Hematopoietic multipotent progenitor cell treated with erythropoietin and hydrocortisone succinate and interleukin-3 and kit ligand, for 6 days (in vitro differentiated cells): ENCODE measurements around the gene DVL1.

Source experiments
- DNase-seq: peaks from one replicate; pipeline ENCODE4 v3.0.0-alpha.2; 2015

DVL1 gene

DNA sequence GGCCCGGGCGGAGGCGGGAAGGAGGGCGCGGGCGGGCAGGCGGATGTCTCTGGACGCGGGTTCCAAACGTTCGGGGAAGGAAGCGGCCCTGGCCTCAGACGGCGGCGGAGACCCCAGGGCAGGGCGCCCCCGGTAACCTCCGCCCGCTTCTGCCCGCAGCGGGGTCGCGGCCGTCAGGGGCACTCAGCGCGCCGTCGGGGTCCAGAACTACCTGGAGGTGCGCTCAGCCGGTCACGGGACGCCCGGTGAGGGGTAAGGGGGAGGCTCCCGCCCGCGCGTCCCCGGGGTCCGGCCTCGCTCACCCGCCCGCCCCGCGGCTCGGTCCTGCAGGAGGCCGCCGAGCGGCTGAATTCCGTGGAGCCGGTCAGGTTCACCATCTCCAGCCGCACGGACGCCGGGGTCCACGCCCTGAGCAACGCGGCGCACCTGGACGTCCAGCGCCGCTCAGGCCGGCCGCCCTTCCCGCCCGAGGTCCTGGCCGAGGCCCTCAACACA, 40.4 kb downstream of the DVL1 start:
- no peak for DNase-seq

DNA sequence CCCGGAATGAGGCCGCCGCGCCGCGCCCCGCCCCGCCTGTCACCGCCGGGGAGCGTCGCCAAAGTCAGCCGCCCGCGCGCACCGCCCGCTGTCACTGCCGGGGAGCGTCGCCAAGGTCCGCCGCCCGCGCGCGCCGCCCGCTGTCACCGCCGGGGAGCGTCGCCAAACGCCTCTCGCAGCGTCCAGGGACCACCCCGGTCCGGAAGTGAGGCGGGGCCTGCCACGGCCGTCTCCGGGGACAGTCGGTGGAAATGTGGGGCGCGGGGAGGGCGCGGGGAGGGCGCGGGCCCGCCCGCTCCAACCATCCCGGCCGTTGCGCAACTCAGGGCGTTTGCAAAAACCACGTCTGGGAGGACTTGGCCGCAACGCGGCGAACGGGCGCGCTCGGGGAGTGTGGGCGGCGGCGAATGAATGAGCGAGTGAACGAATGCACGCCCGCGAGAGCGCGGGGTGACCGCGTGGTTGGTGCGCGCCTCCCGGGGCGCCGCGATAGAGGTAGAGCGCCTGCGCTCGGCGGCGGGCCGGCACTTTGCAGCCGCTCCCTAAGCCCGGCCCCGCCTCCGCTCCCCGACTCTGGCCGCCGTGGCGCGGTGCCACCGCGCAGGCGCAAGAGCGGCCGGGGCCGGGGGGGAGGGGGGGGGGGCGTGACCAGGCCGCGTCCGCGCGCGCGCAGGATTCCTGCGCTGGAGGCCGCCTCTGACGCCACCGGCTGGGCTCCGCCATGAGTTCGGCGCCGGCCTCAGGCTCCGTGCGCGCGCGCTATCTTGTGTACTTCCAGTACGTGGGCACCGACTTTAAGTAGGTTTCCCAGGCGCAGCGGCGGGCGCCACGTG, 41.1 kb downstream of the DVL1 start, which contains the start of the genes ACAP3 and PUSL1:
Gene ACAP3, minus strand, starts transcription at position 8 of the 833 bp plus-strand sequence. CDS start 115 bp downstream, outside the sequence.
Gene PUSL1, plus strand, starts transcription at position 675 of the 833 bp plus-strand sequence. Its CDS starts 47 bp downstream, at position 722.
- DNase-seq, result peak; percentile 96

DNA sequence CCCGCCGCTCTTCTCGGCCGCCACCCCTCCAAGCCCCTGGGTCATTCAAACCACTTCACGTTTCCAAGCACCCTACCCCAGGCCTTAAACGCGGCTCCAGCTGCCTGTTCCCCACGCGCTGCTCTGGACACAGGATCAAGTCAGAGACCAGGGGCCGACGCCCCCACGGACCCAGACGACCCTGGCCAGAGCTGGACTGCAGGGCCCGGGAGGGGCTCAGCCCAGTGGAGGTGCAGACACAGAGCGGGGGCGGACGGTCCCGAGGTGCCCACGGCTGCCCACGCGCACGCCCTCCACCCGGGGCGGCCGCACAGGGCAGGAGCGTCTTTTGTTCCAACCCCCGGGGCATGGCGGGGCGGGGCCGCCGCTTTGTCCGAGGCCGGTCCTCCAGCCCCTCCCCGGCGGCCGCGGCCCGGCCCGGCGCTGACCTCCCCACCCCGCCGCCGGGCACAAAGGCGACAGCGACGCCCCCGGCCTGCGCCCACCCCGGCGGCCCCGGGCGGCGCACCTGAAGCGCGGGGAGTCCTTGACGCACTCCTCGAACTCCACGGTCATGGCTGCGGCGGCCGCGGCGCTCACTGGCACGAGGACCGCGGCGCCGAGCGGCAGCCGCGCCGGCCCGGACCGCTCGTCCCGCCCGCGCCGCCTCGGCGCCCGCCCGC, 41.8 kb downstream of the DVL1 start:
- DNase-seq, result no peak

DNA sequence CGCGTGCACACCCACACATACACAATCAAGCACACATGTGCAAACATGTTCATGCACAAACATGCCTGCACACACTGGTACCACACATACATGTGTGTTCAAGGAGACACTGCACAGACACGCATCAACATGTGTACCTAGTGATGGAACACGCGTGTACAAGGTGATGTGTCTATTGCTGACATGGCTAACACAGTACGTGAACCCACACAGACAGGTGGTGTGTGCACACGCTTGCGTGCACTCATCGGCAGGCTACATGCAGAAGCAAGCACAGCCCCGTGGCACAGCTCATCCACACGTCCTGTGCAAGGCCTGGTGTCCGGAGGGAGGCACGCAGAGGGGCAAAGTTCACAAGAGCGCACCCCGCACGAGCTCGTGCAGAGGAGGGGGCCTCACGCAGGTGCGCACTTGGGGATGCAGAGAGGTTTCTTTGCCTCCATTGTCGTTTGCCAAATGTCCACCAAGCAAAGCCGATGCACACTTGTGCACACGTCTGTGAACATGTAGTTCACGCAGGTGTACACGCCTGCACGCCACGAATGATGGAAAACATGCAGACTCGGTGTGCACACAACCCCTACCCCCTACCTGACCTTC, 42.5 kb downstream of the DVL1 start:
- no peak for DNase-seq

DNA sequence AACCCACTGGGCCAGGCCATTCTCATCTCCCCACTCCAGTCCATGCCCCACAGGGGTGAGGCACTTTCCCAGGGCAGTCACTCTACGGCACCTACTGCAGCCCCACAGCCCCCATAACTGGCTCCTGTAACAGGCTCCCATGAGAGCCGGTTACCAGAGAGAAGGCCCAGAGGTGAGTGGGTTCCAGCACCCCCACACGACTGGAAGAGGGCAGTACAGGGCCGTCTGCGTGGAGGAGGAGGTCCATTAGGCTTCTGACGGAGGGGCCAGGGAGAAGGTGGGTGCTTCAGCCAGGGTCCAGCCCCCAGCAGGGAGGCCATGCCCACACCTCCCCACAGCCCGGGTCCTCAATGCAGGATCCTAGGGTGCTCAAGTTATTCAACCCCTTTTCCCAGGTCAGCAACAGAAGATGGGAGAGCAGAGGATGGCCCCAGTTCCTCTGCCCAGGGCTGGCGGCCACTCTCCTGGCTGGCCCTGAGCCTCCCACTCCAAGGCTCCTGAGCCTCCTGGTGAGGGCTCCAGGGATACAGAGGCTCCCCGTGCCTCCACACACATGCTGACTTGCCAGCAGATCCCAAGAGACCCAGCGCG, 43.1 kb downstream of the DVL1 start:
- peak; percentile 61 for DNase-seq

DNA sequence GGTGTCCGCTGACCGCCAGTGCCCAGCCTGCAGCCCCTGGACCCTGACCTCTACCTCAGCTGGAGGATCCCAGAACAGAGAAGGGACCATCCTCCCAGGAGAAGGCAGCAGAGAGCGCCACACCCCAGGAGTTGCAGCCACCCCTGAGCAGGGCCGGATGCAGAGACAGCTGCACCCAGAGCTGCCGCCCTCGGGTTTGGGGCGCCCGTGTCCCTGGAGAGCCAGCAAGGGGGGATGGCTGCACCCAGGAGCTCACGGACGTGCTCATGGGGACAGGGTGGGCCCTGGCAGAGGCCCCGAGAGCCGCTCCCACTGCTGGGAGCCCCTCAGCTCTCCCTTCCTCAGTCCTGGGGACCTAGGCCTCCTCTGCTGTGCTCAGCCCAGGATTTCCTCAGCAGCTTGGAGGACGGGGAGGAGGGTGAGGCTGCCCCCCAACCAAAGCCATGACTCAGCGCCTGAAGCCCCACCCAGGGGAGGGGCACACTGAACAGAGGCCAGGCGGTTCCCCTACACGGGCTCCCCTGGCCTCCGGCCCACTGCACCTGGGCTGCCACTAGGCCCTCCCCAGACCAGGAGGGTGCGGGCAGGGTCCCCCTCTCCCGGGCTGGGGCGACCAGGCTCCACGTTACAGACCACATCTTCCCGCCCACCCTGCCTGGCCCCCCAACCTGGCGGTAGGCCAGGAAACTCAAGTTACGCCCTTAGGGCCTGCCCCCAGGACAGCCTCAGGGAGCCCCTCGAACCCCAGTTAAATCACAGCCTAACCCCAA, 43.7 kb downstream of the DVL1 start:
- DNase-seq, result peak; percentile 93

DNA sequence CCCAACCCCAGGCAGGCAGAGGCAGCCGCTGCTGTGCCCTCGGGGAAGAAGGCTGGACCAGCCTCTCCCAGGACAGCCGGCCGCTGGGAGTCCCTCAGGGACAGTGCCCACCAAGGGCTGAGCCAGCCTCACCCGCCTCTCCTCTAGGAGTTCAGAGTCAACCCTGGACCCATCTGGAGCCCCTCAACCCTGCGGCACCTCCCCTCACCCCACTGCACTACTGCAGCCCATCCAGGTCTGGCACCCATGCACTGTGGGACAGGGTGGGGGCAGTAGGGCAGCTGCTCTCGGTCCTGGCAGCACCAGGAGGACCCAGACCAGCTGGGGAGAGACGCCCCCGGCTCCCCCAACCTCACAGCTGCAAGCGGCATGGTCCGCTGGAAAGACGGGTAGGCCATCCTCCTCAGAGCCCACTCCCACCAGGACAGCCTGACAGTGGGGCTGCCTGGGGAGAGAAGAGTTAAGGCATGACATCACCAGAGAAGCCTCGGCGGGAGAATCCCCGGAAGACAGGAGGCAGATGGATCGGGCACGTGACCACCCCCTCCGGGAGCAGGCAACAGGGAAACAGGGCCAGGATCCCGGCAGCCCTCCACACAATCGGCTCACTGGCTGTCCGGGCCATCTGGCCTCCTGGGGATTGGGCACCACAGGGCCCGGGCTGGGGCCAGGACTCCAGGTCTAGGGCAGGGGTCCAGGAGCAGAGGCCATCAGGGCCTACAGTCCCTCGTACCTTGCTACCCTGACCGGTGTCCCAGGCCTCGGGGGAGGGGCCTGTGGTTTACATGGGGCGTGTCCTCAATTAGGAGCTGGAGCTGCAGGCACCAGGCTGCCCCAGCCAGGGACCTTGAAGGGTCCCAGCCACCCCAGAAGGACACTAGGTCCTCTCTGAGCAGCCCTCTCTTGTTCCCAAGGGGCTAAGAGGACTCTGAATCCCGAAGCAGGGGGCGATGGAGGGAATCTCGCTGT, 44.6 kb downstream of the DVL1 start:
- DNase-seq, result peak; percentile 62

DNA sequence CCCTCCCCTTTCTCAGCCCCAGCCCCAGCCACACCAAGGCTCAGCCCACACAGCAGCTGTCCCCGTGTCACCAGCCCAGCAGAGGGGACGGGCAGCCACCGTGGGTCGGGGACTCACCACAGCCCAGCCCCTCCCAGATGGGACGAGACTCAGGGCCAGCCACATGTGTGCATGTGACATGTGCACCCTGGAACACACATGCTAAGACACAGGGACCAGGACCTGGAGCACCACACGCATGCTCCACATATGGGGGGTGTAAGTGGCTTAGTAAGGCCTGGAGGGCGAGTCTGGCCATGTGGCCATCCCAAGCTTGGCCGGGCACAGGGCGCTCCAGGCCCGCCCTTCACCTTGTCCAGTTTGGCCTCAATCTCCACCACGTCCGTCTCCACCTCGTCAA, 45.5 kb downstream of the DVL1 start:
- DNase-seq, result no peak

DNA sequence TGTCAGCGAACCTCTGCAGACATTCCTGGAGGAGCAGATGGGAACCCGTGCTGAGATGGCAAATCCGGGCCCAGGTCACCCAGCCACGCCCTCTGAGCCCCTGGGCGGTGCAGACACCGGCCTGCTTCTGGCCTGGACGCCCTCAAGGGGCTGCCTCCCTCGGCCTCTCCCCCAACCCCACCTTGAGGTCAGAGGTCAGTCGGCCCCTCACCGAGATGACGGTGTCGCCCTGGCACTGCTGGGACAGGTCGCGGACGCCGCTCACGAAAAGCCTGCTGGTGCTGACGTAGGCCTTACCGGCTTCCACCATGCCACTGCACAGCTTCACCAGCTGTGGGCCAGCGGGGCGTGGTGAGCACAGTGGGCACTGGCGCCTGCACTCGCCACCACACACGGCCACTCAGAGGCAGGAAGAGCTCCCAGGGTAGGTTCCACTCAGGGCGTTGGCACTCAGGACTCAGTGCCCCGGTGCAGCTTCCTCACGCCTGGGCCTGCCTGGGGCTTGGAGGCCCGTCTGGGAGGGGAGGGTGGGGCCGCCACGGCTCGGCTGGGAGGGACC, 46.2 kb downstream of the DVL1 start:
- peak; percentile 35 for DNase-seq

DNA sequence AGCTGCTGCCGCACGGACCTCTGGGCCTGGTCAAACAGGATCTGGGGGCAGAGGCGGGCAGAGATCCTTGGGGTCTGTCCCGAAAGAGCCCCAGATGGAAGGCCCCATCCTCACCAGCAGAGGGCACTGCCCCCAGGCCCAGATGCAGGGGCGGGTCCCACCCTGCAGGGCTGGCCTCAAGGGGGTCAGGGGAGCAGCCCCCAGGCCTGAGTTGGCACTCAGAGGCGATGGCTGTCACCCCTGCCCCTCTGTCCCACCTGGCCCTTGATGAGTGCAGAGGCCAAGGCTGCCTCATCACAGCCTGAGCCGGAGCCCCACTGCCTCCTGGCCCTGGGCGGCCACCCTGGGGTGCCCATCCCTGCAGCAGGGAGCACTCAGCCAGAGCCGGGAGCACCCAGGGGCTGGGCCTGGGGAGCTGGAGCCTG, 47.2 kb downstream of the DVL1 start:
- DNase-seq, result peak; percentile 42

DNA sequence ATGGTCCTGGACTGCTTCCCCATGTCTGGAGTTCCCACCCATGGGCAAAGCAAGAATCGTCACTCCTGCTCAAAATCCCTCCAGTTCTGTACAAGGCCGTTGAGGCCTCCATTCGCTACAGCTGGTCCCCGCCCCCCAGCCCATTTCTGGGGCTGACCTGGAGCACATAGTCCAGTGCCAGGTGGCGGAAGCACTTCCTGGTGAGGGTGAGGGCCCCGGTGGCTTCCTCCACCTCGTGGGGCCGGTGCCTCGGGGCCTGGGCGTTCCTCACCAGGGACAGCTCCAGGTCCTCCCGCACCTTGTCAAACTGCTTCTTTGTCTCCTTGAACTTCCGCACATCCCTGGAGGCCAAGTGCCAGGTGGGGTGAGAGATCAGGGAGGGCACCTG, 48.9 kb downstream of the DVL1 start:
- no peak for DNase-seq

DNA sequence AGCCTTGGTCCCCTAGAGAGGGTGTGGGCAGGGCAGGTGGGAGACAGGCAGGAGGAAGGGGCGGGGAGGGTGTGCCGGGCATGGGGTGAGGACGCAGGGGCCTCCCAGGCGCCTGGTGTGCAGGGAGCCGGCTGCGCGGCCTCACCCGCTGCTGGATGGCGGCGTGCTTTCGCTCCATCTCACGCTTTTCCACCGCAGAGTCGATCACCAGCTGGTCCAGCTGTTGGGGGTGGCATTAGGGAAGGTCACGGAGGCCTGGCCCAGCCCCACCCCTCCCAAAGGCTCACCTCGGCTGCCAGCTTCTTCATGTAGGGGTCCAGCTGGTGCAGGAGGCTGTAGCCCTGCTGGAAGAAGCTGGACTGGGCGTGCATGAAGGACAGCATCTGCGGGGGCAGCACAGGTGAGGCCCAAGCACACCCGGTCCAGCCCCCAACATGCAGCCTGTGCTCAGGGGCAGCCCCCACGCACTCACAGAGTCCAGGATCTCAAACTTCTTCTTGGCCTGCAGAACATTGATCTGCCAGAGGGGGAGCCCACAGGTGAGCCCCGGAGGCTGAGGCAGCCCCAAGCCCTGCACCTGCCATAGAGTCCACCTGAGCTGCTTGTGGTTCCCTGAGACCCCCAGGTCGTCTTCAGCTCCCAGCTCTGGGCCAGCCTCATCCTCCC, 49.4 kb downstream of the DVL1 start:
- peak; percentile 49 for DNase-seq

DNA sequence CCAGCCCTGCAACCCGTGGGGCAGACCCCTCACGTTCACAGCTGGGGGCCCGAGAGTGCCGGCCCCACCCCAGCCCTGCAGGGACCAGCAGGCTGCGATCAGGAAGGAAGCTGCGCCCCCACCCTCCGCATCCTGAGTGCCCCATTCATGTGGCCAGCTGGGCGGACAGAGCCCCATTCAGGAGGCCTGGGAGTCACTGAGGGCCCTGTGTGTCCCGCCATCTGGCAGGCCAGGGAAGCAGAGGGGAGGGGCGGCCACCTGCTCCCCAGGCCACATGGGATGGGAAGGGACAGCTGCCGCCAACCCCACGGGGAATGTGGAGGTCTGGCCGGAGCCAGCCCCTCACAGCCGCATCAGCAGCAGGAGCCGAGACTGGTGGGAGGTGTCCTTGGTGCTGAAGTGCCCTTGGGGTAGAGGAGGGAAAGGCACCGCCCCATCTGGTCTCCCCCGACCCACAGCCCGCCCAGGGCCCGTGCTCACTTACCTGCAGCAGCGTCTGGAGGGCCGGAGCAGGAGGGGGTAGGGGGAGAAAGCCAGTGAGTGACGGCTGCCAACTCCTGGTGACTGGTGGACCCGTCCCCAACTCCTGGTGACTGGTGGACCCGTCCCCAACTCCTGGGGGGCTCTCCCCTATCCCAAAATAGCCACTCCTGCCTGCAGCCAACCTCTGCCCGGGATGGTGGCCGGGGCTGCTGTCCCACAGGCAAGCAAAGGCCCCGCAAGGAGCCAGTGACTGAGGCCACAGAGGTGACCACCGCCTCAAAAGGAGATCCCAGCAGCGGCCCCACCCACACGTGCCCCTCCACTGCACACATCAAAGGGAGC, 50.1 kb downstream of the DVL1 start:
- DNase-seq, result peak; percentile 65

DNA sequence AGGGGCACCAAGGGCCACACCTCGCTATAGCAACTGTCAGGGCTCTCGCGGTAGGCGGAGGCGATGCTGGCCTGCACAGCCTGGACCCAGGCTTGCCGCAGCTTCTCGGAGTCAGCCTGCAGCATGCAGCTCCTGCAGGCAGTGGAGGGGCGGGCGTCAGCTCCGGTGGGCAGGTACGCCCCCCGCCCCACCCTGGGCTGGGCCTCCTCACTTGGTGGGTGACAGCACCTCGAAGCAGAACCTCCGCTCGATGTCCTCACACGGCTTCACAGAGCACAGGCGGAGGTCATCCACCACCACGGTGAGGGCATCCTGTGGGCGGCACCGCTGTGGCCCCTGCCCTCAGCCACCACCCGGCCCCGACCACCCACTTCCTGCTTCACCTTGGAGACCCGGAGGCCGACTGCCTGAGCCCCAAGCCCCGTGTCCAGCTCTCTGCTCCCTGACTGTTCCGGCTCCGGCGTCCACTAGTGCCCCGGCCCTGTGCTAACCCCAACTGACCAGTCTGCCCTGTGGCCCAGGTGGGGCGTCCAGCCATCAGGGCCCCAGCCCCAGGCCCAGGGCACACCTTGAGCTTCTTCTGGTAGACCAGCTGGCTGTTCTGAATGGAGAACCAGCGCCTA, 51.3 kb downstream of the DVL1 start:
- DNase-seq, result no peak

DNA sequence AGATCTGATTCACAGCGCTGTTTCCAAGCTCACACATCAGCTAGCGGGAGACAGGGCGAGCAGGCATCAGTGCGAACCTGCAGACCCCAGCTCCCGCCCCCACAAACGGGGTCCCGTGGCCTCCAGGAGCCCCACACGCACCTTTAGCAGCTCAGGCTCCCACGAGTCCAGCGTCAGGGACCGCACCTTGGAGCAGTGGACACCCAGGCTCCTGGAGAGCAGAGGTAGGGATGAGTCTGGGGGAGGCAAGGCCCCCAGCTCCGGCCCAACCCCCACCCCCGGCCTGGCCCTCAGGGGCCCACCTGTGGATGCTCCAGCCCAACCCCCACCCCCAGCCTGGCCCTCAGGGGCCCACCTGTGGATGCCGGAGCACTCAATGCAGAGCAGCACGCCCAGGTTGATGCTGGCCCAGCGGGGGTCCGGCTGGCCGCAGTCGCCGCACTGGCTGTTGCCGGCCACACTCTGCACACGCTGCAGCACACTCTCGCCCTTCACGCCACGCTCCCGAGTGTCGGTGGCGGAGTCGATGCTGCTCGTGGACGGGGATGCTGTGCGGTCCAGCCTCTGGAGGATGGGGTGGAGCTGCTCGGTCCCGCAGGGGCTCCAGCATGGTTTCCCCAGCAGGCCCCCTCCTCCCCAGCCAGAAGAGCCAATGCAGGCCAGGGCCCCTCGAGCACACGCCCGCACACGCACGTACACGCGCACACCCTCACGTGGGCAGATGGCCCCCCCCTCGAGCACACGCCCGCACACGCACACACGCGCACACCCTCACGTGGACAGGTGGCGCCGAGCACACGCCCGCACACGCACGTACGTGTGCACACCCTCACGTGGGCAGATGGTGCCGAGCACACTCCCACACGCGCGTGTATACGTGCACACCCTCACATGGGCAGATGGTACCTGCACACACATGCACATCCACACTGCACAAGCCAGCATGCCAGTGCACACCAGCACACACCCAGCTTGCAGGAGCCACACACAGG, 52.9 kb downstream of the DVL1 start:
- no peak for DNase-seq

DNA sequence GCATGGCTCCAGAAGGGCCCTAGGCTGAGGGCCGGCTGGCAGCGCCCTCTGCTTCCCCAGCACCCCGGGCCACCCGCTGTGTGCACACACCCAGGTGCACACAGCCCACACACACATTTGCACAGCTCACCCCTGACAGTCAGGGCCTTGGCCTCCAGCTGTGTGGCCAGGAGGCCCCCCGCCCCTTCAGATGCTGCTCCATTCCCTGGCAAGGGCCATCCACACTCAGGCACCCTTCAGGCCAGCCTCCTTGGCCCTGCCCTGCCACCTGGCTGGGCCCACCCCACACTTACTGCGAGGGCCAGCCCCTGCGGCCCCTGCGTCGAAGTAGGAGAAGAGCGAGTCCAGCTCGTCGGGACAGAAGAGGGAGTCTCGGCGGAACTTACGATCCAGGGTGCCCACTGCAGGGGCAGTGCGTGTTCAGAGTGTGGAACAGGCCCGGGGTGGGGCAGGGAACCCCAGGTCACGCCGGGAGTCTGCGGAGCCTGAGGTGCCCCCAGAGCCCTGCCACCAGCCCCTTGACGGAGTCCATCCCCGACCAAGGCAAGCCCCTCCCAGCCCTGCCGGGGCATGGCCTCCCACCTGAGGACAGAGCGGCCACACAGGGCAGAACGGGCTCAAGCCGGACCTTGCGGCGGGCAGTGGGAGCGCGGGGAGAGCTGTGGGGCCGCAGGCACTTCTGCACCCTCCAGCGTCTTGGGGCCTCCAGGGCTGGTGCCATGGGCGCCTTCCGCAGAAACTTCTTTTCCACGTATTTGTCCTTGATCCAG, 53.9 kb downstream of the DVL1 start:
- no peak for DNase-seq
